Tibial nerve (tissue), 4 donors: ENCODE data around the gene THPO.

ENCODE experiments used
- EP300 ChIP-seq, 2 donors: sonication (generic); formaldehyde crosslinking; IDR thresholded peaks; one replicate each; pipeline ENCODE4 v1.6.1; 2017; ENCODE audit warnings: antibody characterized with exemption in 2 of 2, mild to moderate bottlenecking in 1 of 2
- POLR2A ChIP-seq, 2 donors: fragments of 450-650 bp; IDR thresholded peaks; one replicate each; pipeline ENCODE4 v1.6.1; 2017; ENCODE audit warnings: antibody characterized with exemption in 2 of 2, mild to moderate bottlenecking in 2 of 2, moderate library complexity in 2 of 2
- TF ChIP-seq, protein P1 (sequence below), 5 experiments: fragments of 200-600 bp in 3 of 5; fragments of 450-650 bp in 2 of 5; sonication (generic) in 3 of 5; IDR thresholded peaks; one replicate each; pipeline ENCODE4 v1.5.1; 2016 to 2019; ENCODE audit warnings: antibody characterized with exemption in 5 of 5, mild to moderate bottlenecking in 3 of 5, moderate library complexity in 2 of 5

DNA sequence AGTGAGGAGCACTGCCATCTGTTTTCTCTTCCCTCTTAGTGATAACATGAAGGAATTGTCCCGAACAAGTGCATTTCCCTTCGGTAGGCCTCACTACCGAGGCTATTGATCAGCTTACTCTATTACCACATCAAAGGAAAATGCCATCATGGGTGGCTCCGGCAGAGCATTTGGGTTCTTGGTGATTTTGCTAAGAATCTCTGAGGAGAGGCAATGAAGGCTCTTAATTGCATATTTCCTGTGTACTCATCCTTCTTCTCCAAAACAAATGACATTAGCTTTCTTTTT lies 37.1 kb upstream of the THPO start:
- TF ChIP-seq, protein P1, sequence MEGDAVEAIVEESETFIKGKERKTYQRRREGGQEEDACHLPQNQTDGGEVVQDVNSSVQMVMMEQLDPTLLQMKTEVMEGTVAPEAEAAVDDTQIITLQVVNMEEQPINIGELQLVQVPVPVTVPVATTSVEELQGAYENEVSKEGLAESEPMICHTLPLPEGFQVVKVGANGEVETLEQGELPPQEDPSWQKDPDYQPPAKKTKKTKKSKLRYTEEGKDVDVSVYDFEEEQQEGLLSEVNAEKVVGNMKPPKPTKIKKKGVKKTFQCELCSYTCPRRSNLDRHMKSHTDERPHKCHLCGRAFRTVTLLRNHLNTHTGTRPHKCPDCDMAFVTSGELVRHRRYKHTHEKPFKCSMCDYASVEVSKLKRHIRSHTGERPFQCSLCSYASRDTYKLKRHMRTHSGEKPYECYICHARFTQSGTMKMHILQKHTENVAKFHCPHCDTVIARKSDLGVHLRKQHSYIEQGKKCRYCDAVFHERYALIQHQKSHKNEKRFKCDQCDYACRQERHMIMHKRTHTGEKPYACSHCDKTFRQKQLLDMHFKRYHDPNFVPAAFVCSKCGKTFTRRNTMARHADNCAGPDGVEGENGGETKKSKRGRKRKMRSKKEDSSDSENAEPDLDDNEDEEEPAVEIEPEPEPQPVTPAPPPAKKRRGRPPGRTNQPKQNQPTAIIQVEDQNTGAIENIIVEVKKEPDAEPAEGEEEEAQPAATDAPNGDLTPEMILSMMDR (IDR thresholded peaks at IDR 0.05): no peak
- TF ChIP-seq EP300 (IDR thresholded peaks at IDR 0.05) (no peak), POLR2A (IDR thresholded peaks at IDR 0.05) (no peak)
